Heart left ventricle (tissue), 16 donors: ENCODE results near the gene XPA. TPM values are rescaled to one million over a fixed set of nuclear protein-coding genes. Genes with fewer than 3 reads are reported as not detected.

ENCODE experiments used
- ATAC-seq, 4 donors: fragments of 200-7000 bp; cut with Tn5 transposase; one replicate each; pipeline ENCODE4 v1.9.1; 2020 to 2022; ENCODE audit warnings: moderate library complexity in 4 of 4, mild to moderate bottlenecking in 3 of 4, moderate number of reproducible peaks in 1 of 4
- DNase-seq, 5 donors: peaks; one replicate each; pipeline ENCODE4 v3.0.0-alpha.2; 2020
- H3K27ac ChIP-seq, 12 donors: fragments of 200-600 bp; sonication (generic) in 4 of 12; one replicate each; pipeline versions ENCODE4 v1.5.0 to v1.8.0; 2016 to 2022; ENCODE audit warnings: mild to moderate bottlenecking in 2 of 12
- H3K27me3 ChIP-seq, 9 donors: fragments of 200-600 bp; sonication (generic) in 2 of 9; one replicate each; pipeline versions ENCODE4 v1.5.1 to v1.8.0; 2016 to 2022; ENCODE audit warnings: mild to moderate bottlenecking in 3 of 9
- H3K36me3 ChIP-seq, 9 donors: fragments of 200-600 bp; sonication (generic) in 2 of 9; one replicate each; pipeline versions ENCODE4 v1.5.0 to v1.8.0; 2018 to 2022; ENCODE audit warnings: mild to moderate bottlenecking in 2 of 9
- H3K4me1 ChIP-seq, 12 donors: fragments of 200-600 bp; sonication (generic) in 4 of 12; one replicate each; pipeline versions ENCODE4 v1.5.0 to v1.8.0; 2016 to 2022; ENCODE audit warnings: mild to moderate bottlenecking in 3 of 12
- H3K4me3 ChIP-seq, 12 donors: fragments of 200-600 bp; sonication (generic) in 4 of 12; one replicate each; pipeline versions ENCODE4 v1.5.0 to v1.8.0; 2017 to 2022; ENCODE audit warnings: mild to moderate bottlenecking in 9 of 12, moderate library complexity in 4 of 12
- H3K9me3 ChIP-seq, 12 donors: fragments of 200-600 bp; sonication (generic) in 4 of 12; one replicate each; pipeline versions ENCODE4 v1.5.0 to v1.8.0; 2016 to 2022; ENCODE audit warnings: mild to moderate bottlenecking in 1 of 12
- CTCF ChIP-seq, 12 donors: fragments of 200-600 bp; sonication (generic) in 4 of 12; IDR thresholded peaks; one replicate each; pipeline versions ENCODE4 v1.5.0 to v1.8.0; 2018 to 2022; ENCODE audit warnings: antibody characterized with exemption in 12 of 12, mild to moderate bottlenecking in 5 of 12
- POLR2A ChIP-seq, 2 donors: fragments of 450-650 bp; IDR thresholded peaks; one replicate each; pipeline ENCODE4 v1.6.1; 2017; ENCODE audit warnings: antibody characterized with exemption in 2 of 2, mild to moderate bottlenecking in 2 of 2, moderate library complexity in 2 of 2
- WGBS, 4 donors: extraction: QIAGEN DNeasy Blood & Tissue Kit in 2 of 4; methylation state at CpG; one replicate each; pipeline versions ENCODE4 v1.1.5 to v1.1.7; 2013 to 2018; 5-methylcytosine and 5-hydroxymethylcytosine counted together
- intact Hi-C, 10 donors: fragments of 100-400 bp; cut with DNase I; formaldehyde crosslinking; loops; one replicate each; pipeline versions ENCODE4 v1.11.1 to v1.14.2; 2022
- polyA plus RNA-seq, 2 donors: library from polyadenylated mRNA; stranded (reverse); fragments of 200-250 nt; gene quantifications; one replicate each; pipeline ENCODE4 v1.2.3, GENCODE V29; 2013
- total RNA-seq, 9 donors: library from RNA; depleted of rRNA in 2 of 9; stranded (reverse); fragments of >200 nt in 2 of 9; fragmentation: NEBNext Ultra II Directional in 3 of 9; extraction: Animal tissue kit (Norgen Biotek cat#: 25700) in 3 of 9; gene quantifications; one replicate each; pipeline versions ENCODE4 v1.1.0 to v1.2.4, GENCODE V29; 2016 to 2023
- donor health status: ischemic (EF 13 %, LVEDD 7.1; RV severe dilation, severe dysfunction).
- donor health status: healthy with polysubstance abuse.
- donor health status: DM: no; HTN: yes; CAD: no.
- donor health status: DM: no; HTN: no; CAD: no.
- donor health status: ischemic (EF 25% LVEDD 6.9; RV normal size, moderate dysfunction).
- donor health status: ischemic (EF 25% LVEDD 5.7; RV mildly dilated, moderate dysfunction).
- donor health status: healthy.
- donor health status: DM: yes; HTN: yes; CAD: no.
- donor health status: ischemic (EF 35%, LVEDD 5.7; RV mildly dilated, moderate dysfunction).
- donor health status: nonischemic (EF 11% LVEDD 7.7; RV severe dilation, severe dysfunction).
- donor health status: DM: yes; HTN: yes; CAD: no.
- donor health status: PGD.
- donor health status: ischemic (EF 29% LVEDD 5.4; RV normal size, mild dysfunction).
- donor health status: nonischemic (EF 23%, LVEDD 6.1; RV moderate dilation, normal function).

XPA gene
- total and polyA plus RNA-seq, 11 donors, result 4.0 to 12.1 (median 9.0) TPM

- Histone ChIP-seq H3K9me3 (no peaks in the 10 kb centered on the region), H3K4me1 (peaks cover 0 to 11% (median 0%) of the 10 kb centered on the region in 12 donors), H3K4me3 (no peak overlapping the region), H3K27me3 (no peaks in the 10 kb centered on the region), H3K27ac (no peak overlapping the region), H3K36me3 (peaks cover 0 to 100% (median 100%) of the 10 kb centered on the region in 9 donors)
- intact Hi-C loops, result no loop called here
- ATAC-seq (peak in 1 of 4 donors; percentile 60), DNase-seq (no peak)
- no peak for TF ChIP-seq POLR2A (IDR thresholded peaks at IDR 0.05)
- no peak for TF ChIP-seq CTCF (IDR thresholded peaks at IDR 0.05)
- 76 to 87% (median 76%) methylated on average over 5 of the region's 5 CpGs for WGBS, 4 donors
Measured at GRCh38 chr9:97666907-97667686, 30.0 kb downstream of the XPA start.

- DNase-seq (no peak), ATAC-seq (no peak)
- Histone ChIP-seq H3K36me3 (peaks cover 0 to 100% (median 100%) of the 10 kb centered on the region in 9 donors), H3K4me1 (peaks cover 0 to 13% (median 0%) of the 10 kb centered on the region in 12 donors), H3K27me3 (no peaks in the 10 kb centered on the region), H3K4me3 (no peak overlapping the region), H3K9me3 (no peaks in the 10 kb centered on the region), H3K27ac (no peak overlapping the region)
- TF ChIP-seq CTCF (IDR thresholded peaks at IDR 0.05) (no peak), POLR2A (IDR thresholded peaks at IDR 0.05) (no peak)
- intact Hi-C loops, result no loop called here
- WGBS, 4 donors, result 84 to 97% (median 93%) methylated on average over 3 of the region's 3 CpGs
Measured at GRCh38 chr9:97665742-97666141, 31.4 kb downstream of the XPA start.

- no peak for ATAC-seq
- peaks cover 0 to 100% (median 99%) of the 10 kb centered on the region in 9 donors for H3K36me3 ChIP-seq
- DNase-seq, result no peak
- H3K4me3 ChIP-seq, result no peak overlapping the region
- H3K27ac ChIP-seq, result peak overlapping the region in 1 of 12 donors; percentile 53
- no peak for TF ChIP-seq POLR2A (IDR thresholded peaks at IDR 0.05)
- no peak for TF ChIP-seq CTCF (IDR thresholded peaks at IDR 0.05)
- H3K4me1 ChIP-seq, result peaks cover 0 to 16% (median 0%) of the 10 kb centered on the region in 12 donors
- H3K27me3 ChIP-seq, result no peaks in the 10 kb centered on the region
- intact Hi-C loops, result no loop called here
- 82 to 93% (median 86%) methylated on average over 2 of the region's 2 CpGs for WGBS, 4 donors
- no peaks in the 10 kb centered on the region for H3K9me3 ChIP-seq
Measured at GRCh38 chr9:97660847-97661246, 36.3 kb downstream of the XPA start.

GRCh38 chr9:97660340-97660739 lies 36.8 kb downstream of the XPA start:
- Histone ChIP-seq H3K27ac (peak overlapping the region in 2 of 12 donors; percentile 17 to 53), H3K27me3 (no peaks in the 10 kb centered on the region), H3K4me3 (no peak overlapping the region), H3K36me3 (peaks cover 0 to 100% (median 99%) of the 10 kb centered on the region in 9 donors), H3K9me3 (no peaks in the 10 kb centered on the region), H3K4me1 (peaks cover 0 to 16% (median 0%) of the 10 kb centered on the region in 12 donors)
- ATAC-seq (no peak), DNase-seq (no peak)
- TF ChIP-seq CTCF (IDR thresholded peaks at IDR 0.05), result no peak
- no peak for TF ChIP-seq POLR2A (IDR thresholded peaks at IDR 0.05)
- 65 to 76% (median 69%) methylated on average over 5 of the region's 5 CpGs for WGBS, 4 donors
- intact Hi-C loops, result no loop called here
